Spleen (tissue), 7 donors: Measurements from ENCODE around the gene LAMA5.

Source experiments
- POLR2AphosphoS5 ChIP-seq, 3 donors: sonication (generic); formaldehyde crosslinking; IDR thresholded peaks; one replicate each; pipeline ENCODE4 v1.5.1; 2017; ENCODE audit warnings: antibody characterized with exemption in 3 of 3
- TF ChIP-seq, protein P1 (sequence below), 11 experiments: fragments of 200-600 bp in 7 of 11; fragments of 450-650 bp in 4 of 11; sonication (generic) in 4 of 11; IDR thresholded peaks in 8 of 11; conservative IDR thresholded peaks in 3 of 11; 1 replicate in 7 of 11; 2 replicates in 4 of 11; pipeline versions ENCODE4 v1.4.0 to v1.8.0; 2016 to 2021; ENCODE audit warnings: antibody characterized with exemption in 11 of 11, inconsistent platforms in 4 of 11, mild to moderate bottlenecking in 1 of 11
- donor health status: DM: no; HTN: no; CAD: no; lungs with moderate emphysema.
- donor health status: DM: no; HTN: no; CAD: no.
- donor health status: DM: no; HTN: no; CAD: no.

DNA sequence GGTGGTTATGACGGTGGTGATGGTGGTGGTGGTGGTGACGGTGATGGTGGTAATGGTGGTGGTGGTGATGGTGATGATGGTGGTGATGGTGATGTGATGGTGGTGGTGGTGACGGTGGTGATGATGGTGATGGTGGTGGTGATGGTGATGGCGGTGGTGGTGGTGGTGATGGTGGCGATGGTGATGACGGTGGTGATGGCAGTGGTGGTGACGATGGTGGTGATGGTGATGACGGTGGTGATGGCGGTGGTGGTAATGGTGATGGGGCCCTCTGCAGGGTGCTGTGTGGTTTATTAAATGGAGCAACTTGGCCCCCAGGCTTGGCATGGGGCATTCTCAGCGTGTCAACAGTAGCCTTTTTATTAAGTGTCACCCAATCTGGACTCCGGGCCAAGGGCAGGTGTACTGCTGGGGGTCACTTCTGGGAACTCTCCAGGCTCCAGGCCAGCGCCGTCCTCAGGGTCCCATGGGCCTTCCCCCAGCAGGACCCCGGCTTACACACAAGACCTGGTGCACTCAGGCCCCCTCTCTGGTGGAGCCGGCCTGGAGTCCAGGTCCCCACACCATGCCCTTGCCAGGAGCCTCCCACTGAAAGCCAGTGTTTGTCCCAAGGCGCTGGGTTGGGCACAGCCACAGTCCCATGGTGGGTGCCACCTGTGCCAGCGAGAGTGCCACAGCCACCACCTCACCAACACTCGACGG lies 31.2 kb upstream of the LAMA5 start:
- TF ChIP-seq, protein P1, sequence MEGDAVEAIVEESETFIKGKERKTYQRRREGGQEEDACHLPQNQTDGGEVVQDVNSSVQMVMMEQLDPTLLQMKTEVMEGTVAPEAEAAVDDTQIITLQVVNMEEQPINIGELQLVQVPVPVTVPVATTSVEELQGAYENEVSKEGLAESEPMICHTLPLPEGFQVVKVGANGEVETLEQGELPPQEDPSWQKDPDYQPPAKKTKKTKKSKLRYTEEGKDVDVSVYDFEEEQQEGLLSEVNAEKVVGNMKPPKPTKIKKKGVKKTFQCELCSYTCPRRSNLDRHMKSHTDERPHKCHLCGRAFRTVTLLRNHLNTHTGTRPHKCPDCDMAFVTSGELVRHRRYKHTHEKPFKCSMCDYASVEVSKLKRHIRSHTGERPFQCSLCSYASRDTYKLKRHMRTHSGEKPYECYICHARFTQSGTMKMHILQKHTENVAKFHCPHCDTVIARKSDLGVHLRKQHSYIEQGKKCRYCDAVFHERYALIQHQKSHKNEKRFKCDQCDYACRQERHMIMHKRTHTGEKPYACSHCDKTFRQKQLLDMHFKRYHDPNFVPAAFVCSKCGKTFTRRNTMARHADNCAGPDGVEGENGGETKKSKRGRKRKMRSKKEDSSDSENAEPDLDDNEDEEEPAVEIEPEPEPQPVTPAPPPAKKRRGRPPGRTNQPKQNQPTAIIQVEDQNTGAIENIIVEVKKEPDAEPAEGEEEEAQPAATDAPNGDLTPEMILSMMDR (IDR thresholded peaks at IDR 0.05 in 8 of 11, conservative IDR thresholded peaks at IDR 0.05 in 3 of 11) = no peak
- no peak for TF ChIP-seq POLR2AphosphoS5 (IDR thresholded peaks at IDR 0.05)
